ENCODE results near the gene IL17RB.

Gene IL17RB

DNA sequence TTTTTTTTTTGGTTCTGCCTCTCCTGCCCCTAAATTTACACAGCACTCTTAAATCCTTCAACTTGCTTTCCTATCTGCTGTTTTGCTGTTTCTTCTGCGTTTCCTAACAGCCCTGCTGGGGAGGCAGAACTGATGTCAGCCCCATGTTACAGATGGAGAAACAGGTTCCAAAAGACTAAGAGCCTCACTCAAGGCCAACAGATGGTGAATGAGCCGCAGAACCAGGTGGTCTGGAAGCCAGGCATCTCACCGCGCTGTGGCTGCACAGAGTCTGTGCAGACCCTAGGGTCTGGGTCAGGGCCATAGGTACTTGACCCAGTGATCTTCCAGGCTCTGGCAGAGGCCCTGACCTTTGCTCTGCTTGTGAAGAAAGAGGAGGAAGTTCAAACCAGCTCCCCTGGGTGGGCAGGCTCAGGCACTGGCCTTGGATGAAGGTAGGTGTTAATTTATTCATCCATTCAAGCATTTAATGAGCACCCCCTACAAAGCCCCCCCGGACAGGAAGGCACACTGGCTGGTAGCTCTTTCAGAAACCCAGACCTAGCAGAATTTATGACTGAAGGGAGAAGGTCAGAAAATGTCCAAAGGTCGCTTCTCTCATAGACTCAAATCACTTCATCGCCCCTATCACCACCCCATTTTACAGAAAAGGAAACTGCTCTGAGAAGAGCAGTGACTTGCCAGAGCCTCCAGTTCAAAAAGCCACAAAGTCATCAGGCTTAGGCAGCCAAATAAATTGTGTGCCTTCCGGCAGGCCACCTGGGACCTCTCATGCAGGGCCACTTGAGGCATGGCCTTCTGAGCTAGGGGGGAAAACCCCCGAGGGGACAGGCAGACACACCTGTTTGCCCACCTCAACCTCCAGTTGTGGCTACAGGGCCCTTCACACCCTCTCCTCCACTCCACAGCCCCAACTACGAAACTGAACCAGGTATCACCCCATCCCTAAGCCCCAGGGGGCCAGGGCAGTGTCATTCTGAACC, 2.9 kb upstream of the IL17RB start:
- no peak for DNase-seq (ENCODE audit: extremely low spot score)
- CTCF ChIA-PET: interaction anchor here (0.7 kb wide), 1 partner anchor 18 kb away, joined by 4 read pairs; no protein-coding TSS in a partner anchor
- TF ChIP-seq ARNT (IDR thresholded peaks at IDR 0.05) (no peak), L3MBTL2 (conservative IDR thresholded peaks at IDR 0.05) (no peak), NFRKB (IDR thresholded peaks at IDR 0.05) (no peak), HDGF (IDR thresholded peaks at IDR 0.05; ENCODE audit: borderline replicate concordance) (no peak), BHLHE40 (IDR thresholded peaks at IDR 0.05; ENCODE audit: borderline replicate concordance) (no peak), ZNF384 (IDR thresholded peaks at IDR 0.05) (no peak), TARDBP (IDR thresholded peaks at IDR 0.05) (no peak), FOXA1 (IDR thresholded peaks at IDR 0.05) (no peak), LEF1 (IDR thresholded peaks at IDR 0.05; ENCODE audit: borderline replicate concordance) (no peak), SUZ12 (IDR thresholded peaks at IDR 0.05) (no peak), CTBP1 (IDR thresholded peaks at IDR 0.05; ENCODE audit: borderline replicate concordance) (no peak), FOXM1 (IDR thresholded peaks at IDR 0.05; ENCODE audit: borderline replicate concordance) (no peak), ELF4 (IDR thresholded peaks at IDR 0.05) (no peak), FOXK2 (IDR thresholded peaks at IDR 0.05) (no peak), SP1 (IDR thresholded peaks at IDR 0.05) (no peak)
- TF ChIP-seq, protein P1, sequence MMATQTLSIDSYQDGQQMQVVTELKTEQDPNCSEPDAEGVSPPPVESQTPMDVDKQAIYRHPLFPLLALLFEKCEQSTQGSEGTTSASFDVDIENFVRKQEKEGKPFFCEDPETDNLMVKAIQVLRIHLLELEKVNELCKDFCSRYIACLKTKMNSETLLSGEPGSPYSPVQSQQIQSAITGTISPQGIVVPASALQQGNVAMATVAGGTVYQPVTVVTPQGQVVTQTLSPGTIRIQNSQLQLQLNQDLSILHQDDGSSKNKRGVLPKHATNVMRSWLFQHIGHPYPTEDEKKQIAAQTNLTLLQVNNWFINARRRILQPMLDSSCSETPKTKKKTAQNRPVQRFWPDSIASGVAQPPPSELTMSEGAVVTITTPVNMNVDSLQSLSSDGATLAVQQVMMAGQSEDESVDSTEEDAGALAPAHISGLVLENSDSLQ (IDR thresholded peaks at IDR 0.05): no peak
- POLR2A ChIA-PET: no interaction called here

DNA sequence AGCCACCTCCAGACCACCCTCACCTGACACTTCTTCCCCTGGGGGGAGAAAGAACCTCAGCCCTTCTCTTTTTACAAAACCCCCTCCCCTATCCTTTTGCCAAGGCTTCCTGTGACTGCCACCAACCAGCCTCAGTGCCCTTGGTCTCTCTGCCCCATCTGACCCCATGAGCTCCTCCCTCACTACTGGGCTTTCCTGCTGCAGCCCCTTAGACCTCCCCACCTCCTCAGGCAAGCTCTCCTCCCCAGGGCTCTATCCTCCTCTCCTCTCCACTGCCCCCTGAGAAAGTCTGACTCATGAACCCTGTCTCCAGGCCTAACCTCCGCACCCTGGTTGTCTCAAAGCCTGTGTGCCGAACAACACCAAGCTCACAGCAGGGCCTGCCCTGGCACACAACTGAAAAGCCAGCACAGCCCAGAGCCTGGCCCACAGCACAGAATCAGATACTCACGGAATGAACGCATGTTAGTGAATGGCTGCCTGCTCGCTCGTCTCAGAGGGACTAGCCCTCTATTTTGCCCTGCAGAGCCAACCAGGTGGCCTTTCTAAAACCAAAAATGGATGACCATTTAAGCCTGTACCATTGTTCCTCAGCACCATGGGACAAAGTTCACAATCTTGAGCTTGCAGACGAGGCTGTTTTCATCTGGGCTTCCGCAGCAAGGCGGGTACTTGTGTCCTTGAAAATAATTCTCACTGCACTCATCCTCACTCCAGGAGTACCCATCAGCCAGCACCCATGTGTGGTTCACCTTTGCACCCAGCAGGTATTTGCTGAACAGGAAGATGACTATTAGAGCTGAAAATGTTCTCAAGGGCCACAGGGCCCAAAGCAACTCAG, 1.9 kb upstream of the IL17RB start:
- POLR2A ChIA-PET: interaction anchor here (1.0 to 1.2 kb wide), 2 partner anchors 8 to 10 kb away, joined by 3 to 7 read pairs; no protein-coding TSS in a partner anchor
- DNase-seq (ENCODE audit: extremely low spot score): no peak

DNA sequence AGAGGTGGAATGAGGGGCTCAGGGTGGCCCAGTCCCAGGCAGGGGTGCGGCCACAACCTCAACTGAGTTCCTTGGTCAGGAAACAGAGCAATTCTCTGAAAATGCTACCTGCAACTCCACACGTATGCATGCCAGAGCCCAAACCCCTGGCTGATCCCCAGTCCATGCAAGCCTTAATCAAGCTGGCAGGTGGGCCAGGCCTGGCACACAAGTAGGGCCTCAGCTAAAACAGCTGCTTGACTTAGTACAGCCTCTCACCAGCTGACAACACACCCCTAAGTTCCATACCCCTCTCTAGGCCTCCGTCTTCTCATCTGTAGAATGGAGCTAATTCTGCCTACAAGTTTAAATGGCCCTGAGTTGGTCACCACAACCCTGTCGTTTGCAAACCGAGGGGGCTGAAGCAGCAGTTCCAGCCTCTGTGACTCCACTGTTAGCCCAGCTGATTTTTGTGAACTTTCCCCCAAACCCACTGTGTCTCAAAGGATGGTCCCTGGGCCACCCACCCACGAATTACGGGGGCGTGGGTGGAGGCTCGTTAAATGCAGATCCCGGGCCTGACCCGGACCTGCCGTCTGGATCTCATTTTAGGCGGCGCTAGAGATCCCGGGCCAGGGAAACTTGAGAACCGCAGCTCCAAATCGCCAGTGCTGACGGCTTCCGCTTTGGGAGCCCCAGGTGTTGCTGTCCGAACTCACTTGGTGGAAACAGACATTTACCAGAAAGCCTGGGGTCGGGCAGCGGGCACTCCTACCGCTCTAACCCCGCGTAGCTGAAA, 1.1 kb upstream of the IL17RB start:
- CTCF ChIA-PET: interaction anchor here (0.7 kb wide), 1 partner anchor 45 kb away, joined by 3 read pairs; no protein-coding TSS in a partner anchor
- POLR2A ChIA-PET: interaction anchor here (0.5 to 1.2 kb wide), 8 partner anchors 9 to 498 kb away, joined by 3 to 7 read pairs (median 3); partner anchors contain the start of genes DCP1A and SELENOK
- TF ChIP-seq SP1 (IDR thresholded peaks at IDR 0.05) (no peak), ARNT (IDR thresholded peaks at IDR 0.05) (no peak), NFRKB (IDR thresholded peaks at IDR 0.05) (no peak), FOXK2 (IDR thresholded peaks at IDR 0.05) (no peak), TARDBP (IDR thresholded peaks at IDR 0.05) (no peak), L3MBTL2 (conservative IDR thresholded peaks at IDR 0.05) (no peak), FOXM1 (IDR thresholded peaks at IDR 0.05; ENCODE audit: borderline replicate concordance) (no peak), FOXA1 (IDR thresholded peaks at IDR 0.05) (no peak), ELF4 (IDR thresholded peaks at IDR 0.05) (no peak), ZNF384 (IDR thresholded peaks at IDR 0.05) (no peak), BHLHE40 (IDR thresholded peaks at IDR 0.05; ENCODE audit: borderline replicate concordance) (no peak)
- TF ChIP-seq, protein P1 (IDR thresholded peaks at IDR 0.05): no peak
- DNase-seq (ENCODE audit: extremely low spot score): peak; percentile 59

More for the DNA sequence above, 1.9 kb upstream of the IL17RB start:
- TF ChIP-seq HDGF (IDR thresholded peaks at IDR 0.05; ENCODE audit: borderline replicate concordance) (no peak), ZNF384 (IDR thresholded peaks at IDR 0.05) (no peak), ELF4 (IDR thresholded peaks at IDR 0.05) (no peak), ARNT (IDR thresholded peaks at IDR 0.05) (no peak), L3MBTL2 (conservative IDR thresholded peaks at IDR 0.05) (no peak), CTBP1 (IDR thresholded peaks at IDR 0.05; ENCODE audit: borderline replicate concordance) (no peak), FOXA1 (IDR thresholded peaks at IDR 0.05) (no peak), TARDBP (IDR thresholded peaks at IDR 0.05) (no peak), FOXM1 (IDR thresholded peaks at IDR 0.05; ENCODE audit: borderline replicate concordance) (no peak), SP1 (IDR thresholded peaks at IDR 0.05) (no peak)
- CTCF ChIA-PET: no interaction called here

DNA sequence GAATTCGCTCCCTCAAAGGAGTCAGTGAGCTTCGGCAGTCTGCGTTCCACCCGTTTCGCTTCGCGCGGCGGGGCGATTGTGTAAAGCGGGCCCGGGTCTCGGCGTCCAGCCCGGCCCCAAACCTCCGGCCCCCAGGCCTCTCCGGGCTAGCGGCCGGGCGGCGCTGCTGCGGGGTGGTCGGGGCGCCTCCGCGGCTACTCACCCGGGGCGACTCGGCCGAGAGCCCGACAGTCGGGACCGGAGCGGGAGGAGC, 561 bp upstream of the IL17RB start:
- TF ChIP-seq L3MBTL2 (conservative IDR thresholded peaks at IDR 0.05) (no peak), ELF4 (IDR thresholded peaks at IDR 0.05) (no peak), SUZ12 (IDR thresholded peaks at IDR 0.05) (no peak), FOXA1 (IDR thresholded peaks at IDR 0.05) (no peak)
- ChIA-PET CTCF (interaction anchor here (0.7 kb wide), 1 partner anchor 46 kb away, joined by 3 read pairs; no protein-coding TSS in a partner anchor), POLR2A (interaction anchor here (0.5 to 1.2 kb wide), 6 partner anchors 11 to 498 kb away, joined by 3 to 4 read pairs (median 3); partner anchors contain the start of genes DCP1A and SELENOK)
- no peak for DNase-seq (ENCODE audit: extremely low spot score)

DNA sequence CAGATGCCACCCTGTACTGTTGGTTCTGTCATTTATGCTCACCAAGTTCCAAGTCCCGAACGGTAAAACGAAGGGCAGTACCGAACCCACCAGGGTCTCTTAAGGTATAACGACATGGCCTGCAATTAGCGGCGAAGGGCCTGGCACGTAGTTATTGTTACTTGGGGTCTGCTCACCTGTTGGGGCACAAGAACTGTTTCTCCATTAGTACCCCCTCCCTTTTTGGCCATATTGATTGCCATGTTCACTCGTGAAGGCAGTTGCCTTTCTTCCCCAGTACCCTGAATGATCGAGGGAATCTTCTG, 435 bp downstream of the IL17RB start:
- TF ChIP-seq, protein P1 (IDR thresholded peaks at IDR 0.05): no peak
- 0 out of 2 replicates have a peak, but pooled peaks have one; percentile 7 for TF ChIP-seq L3MBTL2 (conservative IDR thresholded peaks at IDR 0.05)
- ChIA-PET POLR2A (no interaction called here), CTCF (no interaction called here)
- no peak for DNase-seq (ENCODE audit: extremely low spot score)

All from HEK293T (cell line).